Colonic mucosa (tissue), 4 donors: ENCODE data around the gene RAMAC. TPM values are rescaled to one million over a fixed set of nuclear protein-coding genes. Genes with fewer than 3 reads are reported as not detected.
"Not testable (repeated sequence)": the region's sequence is repeated elsewhere in the genome, so short reads cannot be mapped to it uniquely, and the experiment has no call there.

Source experiments
- DNase-seq: peaks from one replicate; pipeline ENCODE4 v3.0.0-alpha.2; 2020
- H3K27ac ChIP-seq: fragments of 200-600 bp; one replicate; pipeline ENCODE4 v1.8.0; 2021
- H3K27me3 ChIP-seq: fragments of 200-600 bp; one replicate; pipeline ENCODE4 v1.8.0; 2021
- H3K36me3 ChIP-seq: fragments of 200-600 bp; one replicate; pipeline ENCODE4 v1.8.0; 2021
- H3K4me1 ChIP-seq: fragments of 200-600 bp; one replicate; pipeline ENCODE4 v1.8.0; 2021; ENCODE audit warnings: mild to moderate bottlenecking
- H3K4me3 ChIP-seq: fragments of 200-600 bp; one replicate; pipeline ENCODE4 v1.8.0; 2021
- H3K9ac ChIP-seq, 2 donors: one replicate each; pipeline ENCODE4 v1.7.0; 2013; ENCODE audit warnings: control low read depth in 2 of 2, low read depth in 2 of 2, low read length in 2 of 2
- H3K9me3 ChIP-seq: fragments of 200-600 bp; one replicate; pipeline ENCODE4 v1.8.0; 2021
- intact Hi-C: fragments of 100-400 bp; cut with DNase I; formaldehyde crosslinking; loops from one replicate; pipeline ENCODE4 v1.14.1; 2022
- total RNA-seq, 2 donors: library from RNA; stranded (reverse); fragmentation: NEBNext Ultra II Directional in 1 of 2; extraction: Animal tissue kit (Norgen Biotek cat#: 25700) in 1 of 2; gene quantifications; one replicate each; pipeline ENCODE4 v1.2.1, GENCODE V29; 2021
- TF ChIP-seq, protein P1 (sequence below): fragments of 200-600 bp; IDR thresholded peaks from one replicate; pipeline ENCODE4 v1.8.0; 2022; ENCODE audit warnings: antibody characterized with exemption, mild to moderate bottlenecking
- donor health status: healthy.
- donor health status: DM: no; HTN: no; CAD: no.
- donor health status: DM: no; HTN: no; CAD: no.

The RAMAC gene
- total RNA-seq, 2 donors from 2014 or later = 22.8 to 23.0 TPM

DNA sequence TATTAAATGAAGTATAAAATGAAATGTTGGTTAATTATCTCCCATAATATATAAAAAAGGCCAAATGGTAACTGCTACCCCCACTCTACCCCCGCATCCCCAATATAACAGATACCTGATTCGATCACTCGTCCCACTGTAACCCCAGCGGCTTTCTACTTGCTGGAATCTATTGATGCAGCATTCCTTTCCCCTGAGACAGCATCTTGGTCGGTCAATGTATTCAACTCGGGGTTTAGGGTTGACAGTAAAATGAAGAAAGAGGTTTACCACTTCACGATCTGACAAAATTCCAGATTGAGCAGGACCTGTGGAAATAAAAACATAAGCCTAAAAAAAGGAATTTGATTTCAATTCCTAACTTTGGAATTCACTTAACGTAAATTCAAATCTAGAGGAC is 44.0 kb downstream of the RAMAC start:
- intact Hi-C loops = no loop called here
- H3K9me3 ChIP-seq = no peaks in the 10 kb centered on the region
- H3K9ac ChIP-seq = no peak overlapping the region
- TF ChIP-seq, protein P1, sequence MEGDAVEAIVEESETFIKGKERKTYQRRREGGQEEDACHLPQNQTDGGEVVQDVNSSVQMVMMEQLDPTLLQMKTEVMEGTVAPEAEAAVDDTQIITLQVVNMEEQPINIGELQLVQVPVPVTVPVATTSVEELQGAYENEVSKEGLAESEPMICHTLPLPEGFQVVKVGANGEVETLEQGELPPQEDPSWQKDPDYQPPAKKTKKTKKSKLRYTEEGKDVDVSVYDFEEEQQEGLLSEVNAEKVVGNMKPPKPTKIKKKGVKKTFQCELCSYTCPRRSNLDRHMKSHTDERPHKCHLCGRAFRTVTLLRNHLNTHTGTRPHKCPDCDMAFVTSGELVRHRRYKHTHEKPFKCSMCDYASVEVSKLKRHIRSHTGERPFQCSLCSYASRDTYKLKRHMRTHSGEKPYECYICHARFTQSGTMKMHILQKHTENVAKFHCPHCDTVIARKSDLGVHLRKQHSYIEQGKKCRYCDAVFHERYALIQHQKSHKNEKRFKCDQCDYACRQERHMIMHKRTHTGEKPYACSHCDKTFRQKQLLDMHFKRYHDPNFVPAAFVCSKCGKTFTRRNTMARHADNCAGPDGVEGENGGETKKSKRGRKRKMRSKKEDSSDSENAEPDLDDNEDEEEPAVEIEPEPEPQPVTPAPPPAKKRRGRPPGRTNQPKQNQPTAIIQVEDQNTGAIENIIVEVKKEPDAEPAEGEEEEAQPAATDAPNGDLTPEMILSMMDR = no peak
- no peak overlapping the region for H3K4me3 ChIP-seq
- peaks cover 4% of the 10 kb centered on the region for H3K36me3 ChIP-seq
- no peaks in the 10 kb centered on the region for H3K4me1 ChIP-seq
- no peak overlapping the region for H3K27ac ChIP-seq
- DNase-seq = no peak
- H3K27me3 ChIP-seq = no peaks in the 10 kb centered on the region

DNA sequence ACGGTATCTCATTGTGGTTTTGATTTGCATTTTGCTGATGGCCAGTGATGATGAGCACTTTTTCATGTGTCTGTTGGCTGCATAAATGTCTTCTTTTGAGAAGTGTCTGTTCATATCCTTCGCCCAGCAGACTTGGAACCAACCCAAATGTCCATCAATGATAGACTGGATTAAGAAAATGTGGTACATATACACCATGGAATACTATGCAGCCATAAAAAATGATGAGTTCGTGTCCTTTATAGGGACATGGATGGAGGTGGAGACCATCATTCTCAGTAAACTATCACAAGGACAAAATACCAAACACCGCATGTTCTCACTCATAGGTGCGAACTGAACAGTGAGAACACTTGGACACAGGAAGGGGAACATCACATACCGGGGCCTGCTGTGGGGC is 45.2 kb downstream of the RAMAC start:
- H3K4me3 ChIP-seq, DNase-seq, H3K9me3 ChIP-seq, intact Hi-C loops, H3K9ac ChIP-seq, H3K27me3 ChIP-seq, H3K27ac ChIP-seq, H3K36me3 ChIP-seq, H3K4me1 ChIP-seq: not testable (repeated sequence)

DNA sequence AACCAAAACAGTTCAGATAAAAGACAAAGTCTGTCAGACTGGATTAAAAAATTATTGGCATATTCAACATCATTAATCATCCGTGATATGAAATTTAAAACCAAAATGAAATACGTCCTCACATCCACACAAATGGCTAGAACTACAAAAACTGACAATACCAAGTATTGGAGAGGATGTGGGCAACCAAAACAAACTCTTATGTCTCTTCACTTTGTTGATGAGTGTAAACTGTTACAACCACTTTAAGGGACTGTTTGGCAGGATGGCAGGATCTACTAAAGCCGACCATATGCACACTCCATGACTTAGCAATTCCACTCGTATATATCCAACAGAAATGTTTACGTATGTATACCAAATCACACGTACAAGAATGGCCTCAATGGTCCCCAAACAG is 50.2 kb downstream of the RAMAC start:
- no peak overlapping the region for H3K9ac ChIP-seq
- no peaks in the 10 kb centered on the region for H3K4me1 ChIP-seq
- H3K4me3 ChIP-seq = no peak overlapping the region
- TF ChIP-seq, protein P1 = no peak
- no peak overlapping the region for H3K27ac ChIP-seq
- no peaks in the 10 kb centered on the region for H3K27me3 ChIP-seq
- H3K9me3 ChIP-seq = no peaks in the 10 kb centered on the region
- no peak for DNase-seq
- intact Hi-C loops = no loop called here
- H3K36me3 ChIP-seq = peaks cover 4% of the 10 kb centered on the region

DNA sequence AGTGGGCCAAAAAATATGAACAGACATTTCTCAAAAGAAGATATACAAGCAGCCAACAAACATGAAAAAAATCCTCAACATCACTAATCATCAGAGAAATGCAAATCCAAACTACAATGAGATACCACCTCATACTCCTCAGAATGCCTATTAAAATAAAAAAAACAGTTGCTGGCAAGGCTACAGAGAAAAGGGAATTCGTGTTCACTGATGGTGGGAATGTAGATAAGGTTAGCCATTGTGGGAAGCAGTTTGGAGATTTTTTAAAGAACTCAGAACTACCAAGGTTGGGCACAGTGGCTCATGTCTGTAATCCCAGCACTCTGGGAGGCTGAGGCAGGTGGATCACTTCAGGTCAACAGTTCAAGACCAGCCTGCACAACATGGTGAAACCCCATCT is 53.2 kb downstream of the RAMAC start:
- Histone ChIP-seq H3K36me3 (peaks cover 4% of the 10 kb centered on the region), H3K27ac (no peak overlapping the region), H3K4me3 (no peak overlapping the region), H3K27me3 (no peaks in the 10 kb centered on the region), H3K9ac (no peak overlapping the region), H3K9me3 (no peaks in the 10 kb centered on the region), H3K4me1 (no peaks in the 10 kb centered on the region)
- TF ChIP-seq, protein P1 = no peak
- DNase-seq = no peak
- intact Hi-C loops = no loop called here

Other genes with a start within 250 kb of the RAMAC start
- not detected for gene FSD2, start 180.1 kb upstream of the RAMAC start, total RNA-seq
- 10 to 100 TPM; 11.9 to 13.1 TPM for gene WHAMM, start 176.6 kb upstream of the RAMAC start, total RNA-seq
- gene HOMER2, start 33.5 kb upstream of the RAMAC start, total RNA-seq = 1 to 10 TPM; 2.4 to 3.1 TPM
- 10 to 100 TPM; 19.0 to 22.7 TPM for gene C15orf40, start 25.4 kb downstream of the RAMAC start, total RNA-seq
- 10 to 100 TPM; 56.7 to 63.6 TPM for gene BTBD1, start 81.0 kb downstream of the RAMAC start, total RNA-seq
- 1 to 10 TPM in 1 of 2 donors, under 1 TPM in 1; 0.62 to 1.5 TPM for gene TM6SF1, start 121.4 kb downstream of the RAMAC start, total RNA-seq
- gene HDGFL3, start 221.6 kb downstream of the RAMAC start, total RNA-seq = 10 to 100 TPM; 16.2 to 16.7 TPM